Type B pancreatic cell (in vitro differentiated cells): ENCODE measurements around the gene TUT4. TPM values are rescaled to one million over a fixed set of nuclear protein-coding genes. Genes with fewer than 3 reads are reported as not detected.

Experiments
- DNase-seq: peaks from one replicate; pipeline ENCODE4 v3.0.0; 2021; ENCODE audit warnings: mixed read lengths; ENCODE audit not compliant: unreplicated experiment; ENCODE audit errors: extremely low spot score
- H3K27ac Mint-ChIP-seq: 2 replicates; pipeline ENCODE4 v1.8.0; 2021; ENCODE audit warnings: mild to moderate bottlenecking, mixed read lengths
- H3K27me3 Mint-ChIP-seq: 2 replicates; pipeline ENCODE4 v1.8.0; 2021; ENCODE audit warnings: mixed read lengths
- H3K36me3 Mint-ChIP-seq: 2 replicates; pipeline ENCODE4 v1.8.0; 2021; ENCODE audit warnings: mixed read lengths
- H3K4me1 Mint-ChIP-seq: one replicate; pipeline ENCODE4 v1.8.0; 2021; ENCODE audit warnings: mixed read lengths; ENCODE audit not compliant: unreplicated experiment
- H3K4me3 Mint-ChIP-seq: 2 replicates; pipeline ENCODE4 v1.8.0; 2021; ENCODE audit warnings: mild to moderate bottlenecking, mixed read lengths
- H3K9me3 Mint-ChIP-seq: 2 replicates; pipeline ENCODE4 v1.8.0; 2021; ENCODE audit warnings: mixed read lengths
- total RNA-seq: library from RNA; stranded (reverse); gene quantifications from 2 replicates; pipeline ENCODE4 v1.2.1, GENCODE V29; 2021; ENCODE audit warnings: low replicate concordance
- TF ChIP-seq, protein P1 (sequence below): fragments of 200-600 bp; sonication (generic); conservative IDR thresholded peaks from 2 replicates; pipeline ENCODE4 v1.5.0; 2021; ENCODE audit warnings: antibody characterized with exemption, mild to moderate bottlenecking

The TUT4 gene
- total RNA-seq, 1 donor from 2014 or later, result 108 TPM

DNA sequence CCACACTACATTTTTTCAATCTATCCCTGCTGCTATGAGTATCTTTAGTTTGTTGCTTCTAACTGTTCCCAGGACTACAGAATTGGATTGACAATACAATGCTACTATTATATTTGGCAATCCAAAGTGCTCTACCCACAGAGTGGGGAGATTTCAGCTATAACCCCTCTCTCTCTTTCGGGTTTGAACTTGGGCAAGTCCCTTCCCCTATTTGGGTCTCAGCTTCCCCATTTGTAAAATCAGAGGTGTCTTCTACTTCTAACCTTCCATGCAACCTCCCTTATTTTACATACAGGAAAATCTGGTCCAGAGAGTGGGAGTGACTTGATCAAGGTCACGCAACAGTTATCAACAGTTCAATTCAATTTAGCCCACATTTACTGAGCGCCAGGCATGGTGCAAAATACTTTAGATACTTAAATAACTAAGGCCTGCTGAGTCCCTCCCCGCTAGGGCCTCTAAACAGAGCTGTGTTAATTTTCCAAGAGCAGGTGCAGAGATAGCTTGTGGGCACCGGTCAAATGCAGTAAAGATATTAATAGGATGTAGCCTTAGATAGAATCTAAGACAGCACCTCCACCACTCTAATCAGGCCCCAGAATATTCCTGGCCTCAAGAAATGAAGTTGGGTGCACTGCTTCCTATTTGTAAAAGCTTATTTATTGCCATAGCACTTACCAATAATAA lies 39.9 kb upstream of the TUT4 start:
- H3K27me3 Mint-ChIP-seq, result peaks cover 1% of the 10 kb centered on the region
- peaks cover 42% of the 10 kb centered on the region for H3K4me1 Mint-ChIP-seq
- TF ChIP-seq, protein P1, sequence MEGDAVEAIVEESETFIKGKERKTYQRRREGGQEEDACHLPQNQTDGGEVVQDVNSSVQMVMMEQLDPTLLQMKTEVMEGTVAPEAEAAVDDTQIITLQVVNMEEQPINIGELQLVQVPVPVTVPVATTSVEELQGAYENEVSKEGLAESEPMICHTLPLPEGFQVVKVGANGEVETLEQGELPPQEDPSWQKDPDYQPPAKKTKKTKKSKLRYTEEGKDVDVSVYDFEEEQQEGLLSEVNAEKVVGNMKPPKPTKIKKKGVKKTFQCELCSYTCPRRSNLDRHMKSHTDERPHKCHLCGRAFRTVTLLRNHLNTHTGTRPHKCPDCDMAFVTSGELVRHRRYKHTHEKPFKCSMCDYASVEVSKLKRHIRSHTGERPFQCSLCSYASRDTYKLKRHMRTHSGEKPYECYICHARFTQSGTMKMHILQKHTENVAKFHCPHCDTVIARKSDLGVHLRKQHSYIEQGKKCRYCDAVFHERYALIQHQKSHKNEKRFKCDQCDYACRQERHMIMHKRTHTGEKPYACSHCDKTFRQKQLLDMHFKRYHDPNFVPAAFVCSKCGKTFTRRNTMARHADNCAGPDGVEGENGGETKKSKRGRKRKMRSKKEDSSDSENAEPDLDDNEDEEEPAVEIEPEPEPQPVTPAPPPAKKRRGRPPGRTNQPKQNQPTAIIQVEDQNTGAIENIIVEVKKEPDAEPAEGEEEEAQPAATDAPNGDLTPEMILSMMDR, result no peak
- no peak for DNase-seq
- H3K4me3 Mint-ChIP-seq, result no peak overlapping the region
- H3K9me3 Mint-ChIP-seq, result no peaks in the 10 kb centered on the region
- H3K36me3 Mint-ChIP-seq, result no peaks in the 10 kb centered on the region
- no peak overlapping the region for H3K27ac Mint-ChIP-seq

DNA sequence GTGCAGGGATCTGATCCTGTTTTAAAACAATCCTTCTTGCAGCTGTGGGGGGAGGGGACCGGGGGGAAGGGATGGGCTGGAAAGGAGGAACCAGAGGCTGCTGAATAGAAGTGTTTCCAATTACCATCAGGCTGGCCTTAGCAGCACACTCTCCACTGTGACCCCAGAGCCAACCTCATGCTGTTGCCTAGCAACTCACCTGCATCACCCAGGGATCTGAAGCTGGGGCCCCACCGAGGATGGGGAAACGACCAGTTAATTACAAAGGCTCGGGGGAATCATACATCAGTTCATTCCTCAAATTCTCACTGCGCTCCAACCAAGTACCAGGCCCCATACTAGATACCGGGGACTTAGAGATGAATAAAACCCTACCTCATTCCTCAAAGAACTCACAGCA lies 37.4 kb upstream of the TUT4 start:
- Mint-ChIP-seq H3K36me3 (no peaks in the 10 kb centered on the region), H3K4me1 (peaks cover 45% of the 10 kb centered on the region), H3K27me3 (no peaks in the 10 kb centered on the region), H3K9me3 (no peaks in the 10 kb centered on the region), H3K27ac (peak overlapping the region; percentile 3), H3K4me3 (peak overlapping the region; percentile 40)
- DNase-seq, result no peak
- TF ChIP-seq, protein P1, result no peak

DNA sequence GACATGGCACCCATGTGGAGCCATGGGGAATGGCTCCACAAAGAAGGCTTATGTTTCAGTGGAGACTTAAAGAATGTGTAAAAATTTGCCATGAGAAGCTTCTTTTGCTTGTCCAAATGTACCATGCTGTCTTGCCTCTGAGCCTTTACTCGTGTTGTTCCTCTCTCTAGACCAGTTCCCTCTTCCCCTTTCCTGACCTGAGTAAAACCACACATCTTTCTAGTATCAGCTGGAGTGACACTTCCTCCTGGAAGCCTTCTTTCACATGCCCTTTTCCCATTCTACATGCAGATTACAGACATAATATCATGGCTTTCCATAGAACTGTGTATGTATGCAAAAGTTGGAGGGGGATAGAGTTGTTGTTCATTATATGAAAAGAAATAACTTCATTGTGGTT lies 35.6 kb upstream of the TUT4 start:
- TF ChIP-seq, protein P1, result no peak
- no peak overlapping the region for H3K4me3 Mint-ChIP-seq
- no peaks in the 10 kb centered on the region for H3K36me3 Mint-ChIP-seq
- no peaks in the 10 kb centered on the region for H3K27me3 Mint-ChIP-seq
- DNase-seq, result no peak
- peak overlapping the region; percentile 7 for H3K27ac Mint-ChIP-seq
- peaks cover 36% of the 10 kb centered on the region for H3K4me1 Mint-ChIP-seq
- no peaks in the 10 kb centered on the region for H3K9me3 Mint-ChIP-seq

- H3K27ac Mint-ChIP-seq, result no peak overlapping the region
- no peaks in the 10 kb centered on the region for H3K27me3 Mint-ChIP-seq
- peaks cover 36% of the 10 kb centered on the region for H3K4me1 Mint-ChIP-seq
- H3K9me3 Mint-ChIP-seq, result no peaks in the 10 kb centered on the region
- DNase-seq, result no peak
- H3K36me3 Mint-ChIP-seq, result no peaks in the 10 kb centered on the region
- TF ChIP-seq, protein P1, result no peak
- H3K4me3 Mint-ChIP-seq, result no peak overlapping the region
Observed at GRCh38 chr1:52588027-52588426, 35.1 kb upstream of the TUT4 start.

- no peaks in the 10 kb centered on the region for H3K9me3 Mint-ChIP-seq
- no peak overlapping the region for H3K27ac Mint-ChIP-seq
- H3K36me3 Mint-ChIP-seq, result no peaks in the 10 kb centered on the region
- peaks cover 23% of the 10 kb centered on the region for H3K4me1 Mint-ChIP-seq
- DNase-seq, result no peak
- no peak overlapping the region for H3K4me3 Mint-ChIP-seq
- H3K27me3 Mint-ChIP-seq, result no peaks in the 10 kb centered on the region
- TF ChIP-seq, protein P1, result no peak
Observed at GRCh38 chr1:52585474-52585873, 32.6 kb upstream of the TUT4 start.
